Measurements from ENCODE around the gene USP3. TPM values are rescaled to one million over a fixed set of nuclear protein-coding genes. Genes with fewer than 3 reads are reported as not detected.

USP3 gene
- total and polyA plus RNA-seq, 10 of the 15 experiments (the other 5 are each of a cell fraction or from before 2014, with no cell fraction given) = 23.8 to 64.5 (median 50.3) TPM

GRCh38 chr15:63530752-63531299 is 26.4 kb downstream of the USP3 start (continued):
- TF ChIP-seq, protein P1, sequence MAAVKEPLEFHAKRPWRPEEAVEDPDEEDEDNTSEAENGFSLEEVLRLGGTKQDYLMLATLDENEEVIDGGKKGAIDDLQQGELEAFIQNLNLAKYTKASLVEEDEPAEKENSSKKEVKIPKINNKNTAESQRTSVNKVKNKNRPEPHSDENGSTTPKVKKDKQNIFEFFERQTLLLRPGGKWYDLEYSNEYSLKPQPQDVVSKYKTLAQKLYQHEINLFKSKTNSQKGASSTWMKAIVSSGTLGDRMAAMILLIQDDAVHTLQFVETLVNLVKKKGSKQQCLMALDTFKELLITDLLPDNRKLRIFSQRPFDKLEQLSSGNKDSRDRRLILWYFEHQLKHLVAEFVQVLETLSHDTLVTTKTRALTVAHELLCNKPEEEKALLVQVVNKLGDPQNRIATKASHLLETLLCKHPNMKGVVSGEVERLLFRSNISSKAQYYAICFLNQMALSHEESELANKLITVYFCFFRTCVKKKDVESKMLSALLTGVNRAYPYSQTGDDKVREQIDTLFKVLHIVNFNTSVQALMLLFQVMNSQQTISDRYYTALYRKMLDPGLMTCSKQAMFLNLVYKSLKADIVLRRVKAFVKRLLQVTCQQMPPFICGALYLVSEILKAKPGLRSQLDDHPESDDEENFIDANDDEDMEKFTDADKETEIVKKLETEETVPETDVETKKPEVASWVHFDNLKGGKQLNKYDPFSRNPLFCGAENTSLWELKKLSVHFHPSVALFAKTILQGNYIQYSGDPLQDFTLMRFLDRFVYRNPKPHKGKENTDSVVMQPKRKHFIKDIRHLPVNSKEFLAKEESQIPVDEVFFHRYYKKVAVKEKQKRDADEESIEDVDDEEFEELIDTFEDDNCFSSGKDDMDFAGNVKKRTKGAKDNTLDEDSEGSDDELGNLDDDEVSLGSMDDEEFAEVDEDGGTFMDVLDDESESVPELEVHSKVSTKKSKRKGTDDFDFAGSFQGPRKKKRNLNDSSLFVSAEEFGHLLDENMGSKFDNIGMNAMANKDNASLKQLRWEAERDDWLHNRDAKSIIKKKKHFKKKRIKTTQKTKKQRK (IDR thresholded peaks at IDR 0.05; ENCODE audit: low read depth, low read length) = no peak
- TF ChIP-seq HDAC6 (IDR thresholded peaks at IDR 0.05; ENCODE audit: unreplicated experiment) (no peak), SPI1 (IDR thresholded peaks at IDR 0.05; ENCODE audit: borderline replicate concordance, insufficient read depth, low read depth, low read length) (peak; percentile 57; the same call in 1 of the 2 replicates), MTA2 (IDR thresholded peaks at IDR 0.05; ENCODE audit: low read depth) (peak; percentile 46; the same call in 1 of the 2 replicates), POLR2AphosphoS5 (IDR thresholded peaks at IDR 0.05; ENCODE audit: low read length) (peak; percentile 38; the same call in 1 of the 2 replicates), MAX (IDR thresholded peaks at IDR 0.05; ENCODE audit: low read depth, low read length) (no peak), ZNF207 (IDR thresholded peaks at IDR 0.05; ENCODE audit: borderline replicate concordance) (no peak), NFIC (IDR thresholded peaks at IDR 0.05; ENCODE audit: low read depth, low read length) (peak; percentile 48; the same call in 1 of the 2 replicates), ZNF217 (IDR thresholded peaks at IDR 0.05) (0 out of 2 replicates have a peak, but pooled peaks have one; percentile 5), RBBP5 (conservative IDR thresholded peaks at IDR 0.05) (no peak), SUPT20H (IDR thresholded peaks at IDR 0.05; ENCODE audit: borderline replicate concordance, control insufficient read depth, low read depth, low read length) (no peak), POU2F2 (IDR thresholded peaks at IDR 0.05; ENCODE audit: borderline replicate concordance, low read depth, low read length) (peak; percentile 7; the same call in 1 of the 3 replicates), BCL3 (IDR thresholded peaks at IDR 0.05; ENCODE audit: borderline replicate concordance, insufficient read depth, low read depth, low read length, poor library complexity, severe bottlenecking) (no peak), IRF4 (IDR thresholded peaks at IDR 0.05; ENCODE audit: low read depth, low read length) (0 out of 2 replicates have a peak, but pooled peaks have one; percentile 8), EED (IDR thresholded peaks at IDR 0.05; ENCODE audit: low read depth) (no peak)
- TF ChIP-seq, protein P2, sequence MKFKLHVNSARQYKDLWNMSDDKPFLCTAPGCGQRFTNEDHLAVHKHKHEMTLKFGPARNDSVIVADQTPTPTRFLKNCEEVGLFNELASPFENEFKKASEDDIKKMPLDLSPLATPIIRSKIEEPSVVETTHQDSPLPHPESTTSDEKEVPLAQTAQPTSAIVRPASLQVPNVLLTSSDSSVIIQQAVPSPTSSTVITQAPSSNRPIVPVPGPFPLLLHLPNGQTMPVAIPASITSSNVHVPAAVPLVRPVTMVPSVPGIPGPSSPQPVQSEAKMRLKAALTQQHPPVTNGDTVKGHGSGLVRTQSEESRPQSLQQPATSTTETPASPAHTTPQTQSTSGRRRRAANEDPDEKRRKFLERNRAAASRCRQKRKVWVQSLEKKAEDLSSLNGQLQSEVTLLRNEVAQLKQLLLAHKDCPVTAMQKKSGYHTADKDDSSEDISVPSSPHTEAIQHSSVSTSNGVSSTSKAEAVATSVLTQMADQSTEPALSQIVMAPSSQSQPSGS (IDR thresholded peaks at IDR 0.05; ENCODE audit: low read length) = peak; percentile 32; the same call in 1 of the 2 replicates
- TF ChIP-seq, protein P3, sequence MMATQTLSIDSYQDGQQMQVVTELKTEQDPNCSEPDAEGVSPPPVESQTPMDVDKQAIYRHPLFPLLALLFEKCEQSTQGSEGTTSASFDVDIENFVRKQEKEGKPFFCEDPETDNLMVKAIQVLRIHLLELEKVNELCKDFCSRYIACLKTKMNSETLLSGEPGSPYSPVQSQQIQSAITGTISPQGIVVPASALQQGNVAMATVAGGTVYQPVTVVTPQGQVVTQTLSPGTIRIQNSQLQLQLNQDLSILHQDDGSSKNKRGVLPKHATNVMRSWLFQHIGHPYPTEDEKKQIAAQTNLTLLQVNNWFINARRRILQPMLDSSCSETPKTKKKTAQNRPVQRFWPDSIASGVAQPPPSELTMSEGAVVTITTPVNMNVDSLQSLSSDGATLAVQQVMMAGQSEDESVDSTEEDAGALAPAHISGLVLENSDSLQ (IDR thresholded peaks at IDR 0.05) = no peak
- TF ChIP-seq, protein P4, sequence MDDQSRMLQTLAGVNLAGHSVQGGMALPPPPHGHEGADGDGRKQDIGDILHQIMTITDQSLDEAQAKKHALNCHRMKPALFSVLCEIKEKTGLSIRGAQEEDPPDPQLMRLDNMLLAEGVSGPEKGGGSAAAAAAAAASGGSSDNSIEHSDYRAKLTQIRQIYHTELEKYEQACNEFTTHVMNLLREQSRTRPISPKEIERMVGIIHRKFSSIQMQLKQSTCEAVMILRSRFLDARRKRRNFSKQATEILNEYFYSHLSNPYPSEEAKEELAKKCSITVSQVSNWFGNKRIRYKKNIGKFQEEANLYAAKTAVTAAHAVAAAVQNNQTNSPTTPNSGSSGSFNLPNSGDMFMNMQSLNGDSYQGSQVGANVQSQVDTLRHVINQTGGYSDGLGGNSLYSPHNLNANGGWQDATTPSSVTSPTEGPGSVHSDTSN (IDR thresholded peaks at IDR 0.05; ENCODE audit: insufficient replicate concordance, low read depth, low read length) = no peak
- TF ChIP-seq, protein P5, sequence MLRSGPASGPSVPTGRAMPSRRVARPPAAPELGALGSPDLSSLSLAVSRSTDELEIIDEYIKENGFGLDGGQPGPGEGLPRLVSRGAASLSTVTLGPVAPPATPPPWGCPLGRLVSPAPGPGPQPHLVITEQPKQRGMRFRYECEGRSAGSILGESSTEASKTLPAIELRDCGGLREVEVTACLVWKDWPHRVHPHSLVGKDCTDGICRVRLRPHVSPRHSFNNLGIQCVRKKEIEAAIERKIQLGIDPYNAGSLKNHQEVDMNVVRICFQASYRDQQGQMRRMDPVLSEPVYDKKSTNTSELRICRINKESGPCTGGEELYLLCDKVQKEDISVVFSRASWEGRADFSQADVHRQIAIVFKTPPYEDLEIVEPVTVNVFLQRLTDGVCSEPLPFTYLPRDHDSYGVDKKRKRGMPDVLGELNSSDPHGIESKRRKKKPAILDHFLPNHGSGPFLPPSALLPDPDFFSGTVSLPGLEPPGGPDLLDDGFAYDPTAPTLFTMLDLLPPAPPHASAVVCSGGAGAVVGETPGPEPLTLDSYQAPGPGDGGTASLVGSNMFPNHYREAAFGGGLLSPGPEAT (IDR thresholded peaks at IDR 0.05; ENCODE audit: low read depth) = peak; percentile 37; the same call in 1 of the 2 replicates
